ENCODE data around the gene NEBL. TPM values are rescaled to one million over a fixed set of nuclear protein-coding genes. Genes with fewer than 3 reads are reported as not detected.
A peak's percentile ranks its signal among the peaks of the same experiment; 100 is the strongest.

NEBL gene
- total and polyA plus RNA-seq, 2 experiments from 2014 or later, result 2.3 to 11.4 TPM

DNA sequence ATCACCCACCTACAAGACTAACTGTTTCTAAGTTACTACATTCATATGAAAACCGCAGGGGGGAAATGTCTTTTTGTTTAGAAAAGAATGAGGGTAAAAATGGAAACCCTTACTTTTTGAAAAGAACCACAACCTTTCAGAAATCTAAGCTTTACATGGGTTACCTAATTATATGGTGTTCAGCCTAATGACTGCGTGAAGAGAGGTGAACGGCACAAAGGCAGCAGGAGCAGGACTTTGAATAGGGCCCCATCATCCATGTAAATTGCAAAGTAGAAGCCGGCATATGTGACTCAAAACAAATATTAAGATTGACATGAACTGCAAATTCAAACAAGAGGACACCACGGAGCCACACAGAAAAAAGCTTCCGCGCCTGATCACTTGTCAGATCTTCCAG is 25.1 kb downstream of the NEBL start:
- Histone ChIP-seq H3K9me2 (ENCODE audit: insufficient read depth) (peaks cover 10% of the 10 kb centered on the region; the same call in 1 of the 2 replicates), H3K4me3 (no peak overlapping the region), H3K36me3 (ENCODE audit: insufficient read depth) (no peaks in the 10 kb centered on the region), H3K4me1 (ENCODE audit: insufficient read depth) (peaks cover 7% of the 10 kb centered on the region; the same call in 1 of the 2 replicates), H3F3A (replicated peaks; ENCODE audit: low read depth) (no peaks in the 10 kb centered on the region), H2AFZ (no peak overlapping the region), H4K20me1 (replicated peaks; ENCODE audit: insufficient read depth) (no peaks in the 10 kb centered on the region), H3K27me3 (ENCODE audit: insufficient read depth) (no peaks in the 10 kb centered on the region), H3K79me2 (replicated peaks; ENCODE audit: insufficient read depth) (no peaks in the 10 kb centered on the region), H3K4me2 (no peak overlapping the region), H3K27ac (ENCODE audit: low read depth) (no peak overlapping the region)
- no peak overlapping the region for H3K4me3 Mint-ChIP-seq
- DNase-seq (ENCODE audit: low spot score) (peak; percentile 22), ATAC-seq (peak; percentile 34; the same call in 1 of the 3 replicates)
- H3K36me3 Mint-ChIP-seq (ENCODE audit: low read depth), result no peaks in the 10 kb centered on the region
- peaks cover 12% of the 10 kb centered on the region for H3K4me1 Mint-ChIP-seq
- no peak overlapping the region for H3K27ac Mint-ChIP-seq
- TF ChIP-seq, protein P1, sequence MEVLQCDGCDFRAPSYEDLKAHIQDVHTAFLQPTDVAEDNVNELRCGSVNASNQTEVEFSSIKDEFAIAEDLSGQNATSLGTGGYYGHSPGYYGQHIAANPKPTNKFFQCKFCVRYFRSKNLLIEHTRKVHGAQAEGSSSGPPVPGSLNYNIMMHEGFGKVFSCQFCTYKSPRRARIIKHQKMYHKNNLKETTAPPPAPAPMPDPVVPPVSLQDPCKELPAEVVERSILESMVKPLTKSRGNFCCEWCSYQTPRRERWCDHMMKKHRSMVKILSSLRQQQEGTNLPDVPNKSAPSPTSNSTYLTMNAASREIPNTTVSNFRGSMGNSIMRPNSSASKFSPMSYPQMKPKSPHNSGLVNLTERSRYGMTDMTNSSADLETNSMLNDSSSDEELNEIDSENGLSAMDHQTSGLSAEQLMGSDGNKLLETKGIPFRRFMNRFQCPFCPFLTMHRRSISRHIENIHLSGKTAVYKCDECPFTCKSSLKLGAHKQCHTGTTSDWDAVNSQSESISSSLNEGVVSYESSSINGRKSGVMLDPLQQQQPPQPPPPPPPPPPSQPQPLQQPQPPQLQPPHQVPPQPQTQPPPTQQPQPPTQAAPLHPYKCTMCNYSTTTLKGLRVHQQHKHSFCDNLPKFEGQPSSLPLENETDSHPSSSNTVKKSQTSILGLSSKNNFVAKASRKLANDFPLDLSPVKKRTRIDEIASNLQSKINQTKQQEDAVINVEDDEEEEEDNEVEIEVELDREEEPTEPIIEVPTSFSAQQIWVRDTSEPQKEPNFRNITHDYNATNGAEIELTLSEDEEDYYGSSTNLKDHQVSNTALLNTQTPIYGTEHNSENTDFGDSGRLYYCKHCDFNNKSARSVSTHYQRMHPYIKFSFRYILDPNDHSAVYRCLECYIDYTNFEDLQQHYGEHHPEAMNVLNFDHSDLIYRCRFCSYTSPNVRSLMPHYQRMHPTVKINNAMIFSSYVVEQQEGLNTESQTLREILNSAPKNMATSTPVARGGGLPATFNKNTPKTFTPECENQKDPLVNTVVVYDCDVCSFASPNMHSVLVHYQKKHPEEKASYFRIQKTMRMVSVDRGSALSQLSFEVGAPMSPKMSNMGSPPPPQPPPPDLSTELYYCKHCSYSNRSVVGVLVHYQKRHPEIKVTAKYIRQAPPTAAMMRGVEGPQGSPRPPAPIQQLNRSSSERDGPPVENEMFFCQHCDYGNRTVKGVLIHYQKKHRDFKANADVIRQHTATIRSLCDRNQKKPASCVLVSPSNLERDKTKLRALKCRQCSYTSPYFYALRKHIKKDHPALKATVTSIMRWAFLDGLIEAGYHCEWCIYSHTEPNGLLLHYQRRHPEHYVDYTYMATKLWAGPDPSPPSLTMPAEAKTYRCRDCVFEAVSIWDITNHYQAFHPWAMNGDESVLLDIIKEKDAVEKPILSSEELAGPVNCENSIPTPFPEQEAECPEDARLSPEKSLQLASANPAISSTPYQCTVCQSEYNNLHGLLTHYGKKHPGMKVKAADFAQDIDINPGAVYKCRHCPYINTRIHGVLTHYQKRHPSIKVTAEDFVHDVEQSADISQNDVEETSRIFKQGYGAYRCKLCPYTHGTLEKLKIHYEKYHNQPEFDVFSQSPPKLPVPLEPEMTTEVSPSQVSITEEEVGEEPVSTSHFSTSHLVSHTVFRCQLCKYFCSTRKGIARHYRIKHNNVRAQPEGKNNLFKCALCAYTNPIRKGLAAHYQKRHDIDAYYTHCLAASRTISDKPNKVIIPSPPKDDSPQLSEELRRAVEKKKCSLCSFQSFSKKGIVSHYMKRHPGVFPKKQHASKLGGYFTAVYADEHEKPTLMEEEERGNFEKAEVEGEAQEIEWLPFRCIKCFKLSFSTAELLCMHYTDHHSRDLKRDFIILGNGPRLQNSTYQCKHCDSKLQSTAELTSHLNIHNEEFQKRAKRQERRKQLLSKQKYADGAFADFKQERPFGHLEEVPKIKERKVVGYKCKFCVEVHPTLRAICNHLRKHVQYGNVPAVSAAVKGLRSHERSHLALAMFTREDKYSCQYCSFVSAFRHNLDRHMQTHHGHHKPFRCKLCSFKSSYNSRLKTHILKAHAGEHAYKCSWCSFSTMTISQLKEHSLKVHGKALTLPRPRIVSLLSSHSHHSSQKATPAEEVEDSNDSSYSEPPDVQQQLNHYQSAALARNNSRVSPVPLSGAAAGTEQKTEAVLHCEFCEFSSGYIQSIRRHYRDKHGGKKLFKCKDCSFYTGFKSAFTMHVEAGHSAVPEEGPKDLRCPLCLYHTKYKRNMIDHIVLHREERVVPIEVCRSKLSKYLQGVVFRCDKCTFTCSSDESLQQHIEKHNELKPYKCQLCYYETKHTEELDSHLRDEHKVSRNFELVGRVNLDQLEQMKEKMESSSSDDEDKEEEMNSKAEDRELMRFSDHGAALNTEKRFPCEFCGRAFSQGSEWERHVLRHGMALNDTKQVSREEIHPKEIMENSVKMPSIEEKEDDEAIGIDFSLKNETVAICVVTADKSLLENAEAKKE (CRISPR knock-in tag; IDR thresholded peaks at IDR 0.05), result no peak
- no peak for TF ChIP-seq CREB1 (CRISPR knock-in tag; IDR thresholded peaks at IDR 0.05; ENCODE audit: low read depth)
- no peak for TF ChIP-seq EZH2phosphoT487 (IDR thresholded peaks at IDR 0.05; ENCODE audit: unreplicated experiment)
- TF ChIP-seq STAT1 (IDR thresholded peaks at IDR 0.05; ENCODE audit: unreplicated experiment), result no peak
- TF ChIP-seq, protein P2, sequence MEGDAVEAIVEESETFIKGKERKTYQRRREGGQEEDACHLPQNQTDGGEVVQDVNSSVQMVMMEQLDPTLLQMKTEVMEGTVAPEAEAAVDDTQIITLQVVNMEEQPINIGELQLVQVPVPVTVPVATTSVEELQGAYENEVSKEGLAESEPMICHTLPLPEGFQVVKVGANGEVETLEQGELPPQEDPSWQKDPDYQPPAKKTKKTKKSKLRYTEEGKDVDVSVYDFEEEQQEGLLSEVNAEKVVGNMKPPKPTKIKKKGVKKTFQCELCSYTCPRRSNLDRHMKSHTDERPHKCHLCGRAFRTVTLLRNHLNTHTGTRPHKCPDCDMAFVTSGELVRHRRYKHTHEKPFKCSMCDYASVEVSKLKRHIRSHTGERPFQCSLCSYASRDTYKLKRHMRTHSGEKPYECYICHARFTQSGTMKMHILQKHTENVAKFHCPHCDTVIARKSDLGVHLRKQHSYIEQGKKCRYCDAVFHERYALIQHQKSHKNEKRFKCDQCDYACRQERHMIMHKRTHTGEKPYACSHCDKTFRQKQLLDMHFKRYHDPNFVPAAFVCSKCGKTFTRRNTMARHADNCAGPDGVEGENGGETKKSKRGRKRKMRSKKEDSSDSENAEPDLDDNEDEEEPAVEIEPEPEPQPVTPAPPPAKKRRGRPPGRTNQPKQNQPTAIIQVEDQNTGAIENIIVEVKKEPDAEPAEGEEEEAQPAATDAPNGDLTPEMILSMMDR (conservative IDR thresholded peaks at IDR 0.05; ENCODE audit: low read depth in 2 of 2), result no peak
- TF ChIP-seq POLR2AphosphoS5 (IDR thresholded peaks at IDR 0.05; ENCODE audit: low read depth), result no peak
- TF ChIP-seq, protein P3, sequence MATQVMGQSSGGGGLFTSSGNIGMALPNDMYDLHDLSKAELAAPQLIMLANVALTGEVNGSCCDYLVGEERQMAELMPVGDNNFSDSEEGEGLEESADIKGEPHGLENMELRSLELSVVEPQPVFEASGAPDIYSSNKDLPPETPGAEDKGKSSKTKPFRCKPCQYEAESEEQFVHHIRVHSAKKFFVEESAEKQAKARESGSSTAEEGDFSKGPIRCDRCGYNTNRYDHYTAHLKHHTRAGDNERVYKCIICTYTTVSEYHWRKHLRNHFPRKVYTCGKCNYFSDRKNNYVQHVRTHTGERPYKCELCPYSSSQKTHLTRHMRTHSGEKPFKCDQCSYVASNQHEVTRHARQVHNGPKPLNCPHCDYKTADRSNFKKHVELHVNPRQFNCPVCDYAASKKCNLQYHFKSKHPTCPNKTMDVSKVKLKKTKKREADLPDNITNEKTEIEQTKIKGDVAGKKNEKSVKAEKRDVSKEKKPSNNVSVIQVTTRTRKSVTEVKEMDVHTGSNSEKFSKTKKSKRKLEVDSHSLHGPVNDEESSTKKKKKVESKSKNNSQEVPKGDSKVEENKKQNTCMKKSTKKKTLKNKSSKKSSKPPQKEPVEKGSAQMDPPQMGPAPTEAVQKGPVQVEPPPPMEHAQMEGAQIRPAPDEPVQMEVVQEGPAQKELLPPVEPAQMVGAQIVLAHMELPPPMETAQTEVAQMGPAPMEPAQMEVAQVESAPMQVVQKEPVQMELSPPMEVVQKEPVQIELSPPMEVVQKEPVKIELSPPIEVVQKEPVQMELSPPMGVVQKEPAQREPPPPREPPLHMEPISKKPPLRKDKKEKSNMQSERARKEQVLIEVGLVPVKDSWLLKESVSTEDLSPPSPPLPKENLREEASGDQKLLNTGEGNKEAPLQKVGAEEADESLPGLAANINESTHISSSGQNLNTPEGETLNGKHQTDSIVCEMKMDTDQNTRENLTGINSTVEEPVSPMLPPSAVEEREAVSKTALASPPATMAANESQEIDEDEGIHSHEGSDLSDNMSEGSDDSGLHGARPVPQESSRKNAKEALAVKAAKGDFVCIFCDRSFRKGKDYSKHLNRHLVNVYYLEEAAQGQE (IDR thresholded peaks at IDR 0.05; ENCODE audit: unreplicated experiment), result no peak
- TF ChIP-seq JUNB (IDR thresholded peaks at IDR 0.05; ENCODE audit: unreplicated experiment), result no peak
- no peak for TF ChIP-seq ZNF331 (CRISPR knock-in tag; IDR thresholded peaks at IDR 0.05; ENCODE audit: low read depth)
- TF ChIP-seq, protein P4, sequence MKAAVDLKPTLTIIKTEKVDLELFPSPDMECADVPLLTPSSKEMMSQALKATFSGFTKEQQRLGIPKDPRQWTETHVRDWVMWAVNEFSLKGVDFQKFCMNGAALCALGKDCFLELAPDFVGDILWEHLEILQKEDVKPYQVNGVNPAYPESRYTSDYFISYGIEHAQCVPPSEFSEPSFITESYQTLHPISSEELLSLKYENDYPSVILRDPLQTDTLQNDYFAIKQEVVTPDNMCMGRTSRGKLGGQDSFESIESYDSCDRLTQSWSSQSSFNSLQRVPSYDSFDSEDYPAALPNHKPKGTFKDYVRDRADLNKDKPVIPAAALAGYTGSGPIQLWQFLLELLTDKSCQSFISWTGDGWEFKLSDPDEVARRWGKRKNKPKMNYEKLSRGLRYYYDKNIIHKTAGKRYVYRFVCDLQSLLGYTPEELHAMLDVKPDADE (IDR thresholded peaks at IDR 0.05), result no peak
- no peak for TF ChIP-seq NANOG (IDR thresholded peaks at IDR 0.05; ENCODE audit: borderline replicate concordance)
- TF ChIP-seq ZNF114 (CRISPR knock-in tag; IDR thresholded peaks at IDR 0.05), result no peak
- TF ChIP-seq EZH2 (IDR thresholded peaks at IDR 0.05; ENCODE audit: low read depth, unreplicated experiment), result no peak
- H3K27me3 Mint-ChIP-seq (ENCODE audit: insufficient read depth, low read depth, poor library complexity), result peaks cover 2% of the 10 kb centered on the region
- H3K9me3 Mint-ChIP-seq, result no peaks in the 10 kb centered on the region

Measured in GM23338 (cell line).